Activated CD4-positive, alpha-beta T cell treated with anti-CD3 and anti-CD28 coated beads, Interleukin-2, amount 10 ng/mL, durations not matched to agents 24 days and 14 days (primary cell): Measurements from ENCODE around the gene ARL4D. TPM values are rescaled to one million over a fixed set of nuclear protein-coding genes. Genes with fewer than 3 reads are reported as not detected.
"Not testable (repeated sequence)": the region's sequence is repeated elsewhere in the genome, so short reads cannot be mapped to it uniquely, and the experiment has no call there.

Experiments
- DNase-seq: peaks from one replicate; pipeline ENCODE4 v3.0.0; 2022
- H3K27ac Mint-ChIP-seq: one replicate; pipeline ENCODE4 v1.8.0; 2022; ENCODE audit warnings: mild to moderate bottlenecking, mixed read lengths
- H3K27me3 Mint-ChIP-seq: one replicate; pipeline ENCODE4 v1.8.0; 2022; ENCODE audit warnings: mixed read lengths
- H3K36me3 Mint-ChIP-seq: one replicate; pipeline ENCODE4 v1.8.0; 2022; ENCODE audit warnings: low read depth, mild to moderate bottlenecking, mixed read lengths
- H3K4me1 Mint-ChIP-seq: one replicate; pipeline ENCODE4 v1.8.0; 2021; ENCODE audit warnings: mixed read lengths
- H3K4me3 Mint-ChIP-seq: one replicate; pipeline ENCODE4 v1.8.0; 2022; ENCODE audit warnings: mild to moderate bottlenecking, moderate library complexity, mixed read lengths
- H3K9me3 Mint-ChIP-seq: one replicate; pipeline ENCODE4 v1.8.0; 2021; ENCODE audit warnings: mixed read lengths
- intact Hi-C: fragments of 100-400 bp; cut with micrococcal nuclease; formaldehyde crosslinking; loops from one replicate; pipeline ENCODE4 v1.15.1; 2023
- total RNA-seq: library from RNA; stranded (reverse); gene quantifications from 2 replicates; pipeline ENCODE4 v1.2.3, GENCODE V29; 2022

The ARL4D gene
- total RNA-seq, 1 donor from 2014 or later = 3.3 TPM

DNA sequence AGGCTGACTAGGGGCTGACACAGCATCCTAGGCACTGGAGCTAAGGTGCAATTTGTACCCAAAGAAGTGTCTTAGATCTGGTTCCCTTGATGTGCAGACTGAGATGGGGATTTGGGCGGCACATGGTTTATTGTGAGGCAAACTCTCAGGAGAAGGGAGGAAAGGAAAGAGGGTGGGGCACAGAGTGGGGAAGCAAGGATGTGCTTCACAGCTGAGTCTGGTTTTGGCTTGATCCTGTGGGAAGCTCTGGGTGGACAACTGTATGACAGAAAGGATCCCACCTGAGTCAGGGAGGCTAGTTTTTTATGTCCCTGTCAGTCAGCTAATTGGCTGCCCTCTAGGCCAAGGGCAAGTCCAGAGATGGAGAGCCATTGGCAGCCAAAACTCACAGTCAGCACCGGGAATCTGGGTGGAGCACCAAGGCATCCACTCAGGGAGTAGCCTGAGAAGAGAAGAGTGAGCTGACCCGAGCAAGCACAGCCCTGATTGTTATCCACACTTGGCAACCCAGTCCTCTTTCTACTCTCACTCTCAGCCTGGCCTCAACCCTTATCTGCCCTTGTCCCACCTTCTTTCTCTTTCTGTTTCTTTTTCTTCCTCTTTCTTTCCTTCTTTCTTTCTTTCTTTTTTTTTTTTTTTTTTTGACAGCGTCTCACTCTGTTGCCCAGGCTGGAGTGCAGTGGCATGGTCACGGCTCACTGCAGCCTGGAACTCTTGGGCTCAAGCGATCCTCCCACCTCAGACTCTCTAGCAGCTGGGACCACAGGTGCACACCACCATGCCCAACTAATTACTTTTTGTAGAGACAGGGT lies 12.0 kb downstream of the ARL4D start:
- DNase-seq = no peak
- H3K4me1 Mint-ChIP-seq = peaks cover 2% of the 10 kb centered on the region
- intact Hi-C loops = no loop called here
- H3K9me3 Mint-ChIP-seq = no peaks in the 10 kb centered on the region
- no peaks in the 10 kb centered on the region for H3K36me3 Mint-ChIP-seq
- H3K27me3 Mint-ChIP-seq = peaks cover 13% of the 10 kb centered on the region
- H3K27ac Mint-ChIP-seq = no peak overlapping the region
- no peak overlapping the region for H3K4me3 Mint-ChIP-seq

GRCh38 chr17:43411369-43411677 lies 12.5 kb downstream of the ARL4D start:
- no peaks in the 10 kb centered on the region for H3K36me3 Mint-ChIP-seq
- peaks cover 2% of the 10 kb centered on the region for H3K4me1 Mint-ChIP-seq
- DNase-seq = no peak
- peaks cover 11% of the 10 kb centered on the region for H3K27me3 Mint-ChIP-seq
- no peak overlapping the region for H3K27ac Mint-ChIP-seq
- H3K4me3 Mint-ChIP-seq = no peak overlapping the region
- no peaks in the 10 kb centered on the region for H3K9me3 Mint-ChIP-seq
- intact Hi-C loops = no loop called here

DNA sequence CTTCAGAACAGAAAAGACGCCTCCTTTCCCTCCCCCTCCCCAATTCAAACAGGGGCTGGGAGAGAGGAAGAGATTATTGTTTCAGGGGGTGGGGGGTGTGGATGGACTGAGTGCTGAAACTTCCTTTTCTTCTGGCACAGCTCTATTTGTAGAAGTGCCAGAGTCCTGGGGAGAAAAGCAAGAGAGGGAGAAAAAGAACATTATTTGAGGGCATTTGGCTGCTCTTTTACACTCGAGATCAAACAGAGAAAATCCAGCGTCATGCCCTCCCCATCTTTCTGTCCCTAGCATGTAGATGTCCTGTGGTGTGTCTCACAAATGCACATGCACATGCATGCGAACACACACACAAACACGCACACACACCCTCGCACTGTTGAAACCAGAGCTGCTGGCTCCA lies 13.0 kb downstream of the ARL4D start:
- Mint-ChIP-seq H3K27ac (no peak overlapping the region), H3K4me3 (no peak overlapping the region), H3K27me3 (peaks cover 15% of the 10 kb centered on the region), H3K4me1 (peaks cover 2% of the 10 kb centered on the region), H3K9me3 (no peaks in the 10 kb centered on the region), H3K36me3 (no peaks in the 10 kb centered on the region)
- no peak for DNase-seq
- intact Hi-C loops = no loop called here

DNA sequence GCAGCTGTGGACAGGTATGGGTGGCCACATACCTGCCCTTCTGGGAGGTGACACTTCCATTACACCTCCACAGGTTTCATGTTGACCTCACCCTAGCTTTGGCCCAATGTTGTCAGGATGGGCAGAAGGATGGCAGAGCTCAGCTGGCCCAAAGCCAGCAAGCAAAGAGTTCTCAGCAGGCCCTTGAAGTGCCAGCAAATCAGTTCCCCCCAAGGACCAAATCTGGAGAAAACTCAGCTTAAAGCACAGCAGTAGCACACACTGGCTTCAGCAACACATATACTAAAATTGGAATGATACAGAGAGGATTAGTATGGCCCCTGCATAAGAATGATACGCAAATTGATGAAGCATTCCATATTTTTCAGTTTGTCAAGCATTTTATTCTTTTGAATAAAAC lies 13.4 kb downstream of the ARL4D start:
- no peak overlapping the region for H3K4me3 Mint-ChIP-seq
- no peak for DNase-seq
- H3K27ac Mint-ChIP-seq = no peak overlapping the region
- intact Hi-C loops = no loop called here
- H3K9me3 Mint-ChIP-seq = no peaks in the 10 kb centered on the region
- H3K27me3 Mint-ChIP-seq = peaks cover 19% of the 10 kb centered on the region
- H3K36me3 Mint-ChIP-seq = no peaks in the 10 kb centered on the region
- H3K4me1 Mint-ChIP-seq = peaks cover 2% of the 10 kb centered on the region

DNA sequence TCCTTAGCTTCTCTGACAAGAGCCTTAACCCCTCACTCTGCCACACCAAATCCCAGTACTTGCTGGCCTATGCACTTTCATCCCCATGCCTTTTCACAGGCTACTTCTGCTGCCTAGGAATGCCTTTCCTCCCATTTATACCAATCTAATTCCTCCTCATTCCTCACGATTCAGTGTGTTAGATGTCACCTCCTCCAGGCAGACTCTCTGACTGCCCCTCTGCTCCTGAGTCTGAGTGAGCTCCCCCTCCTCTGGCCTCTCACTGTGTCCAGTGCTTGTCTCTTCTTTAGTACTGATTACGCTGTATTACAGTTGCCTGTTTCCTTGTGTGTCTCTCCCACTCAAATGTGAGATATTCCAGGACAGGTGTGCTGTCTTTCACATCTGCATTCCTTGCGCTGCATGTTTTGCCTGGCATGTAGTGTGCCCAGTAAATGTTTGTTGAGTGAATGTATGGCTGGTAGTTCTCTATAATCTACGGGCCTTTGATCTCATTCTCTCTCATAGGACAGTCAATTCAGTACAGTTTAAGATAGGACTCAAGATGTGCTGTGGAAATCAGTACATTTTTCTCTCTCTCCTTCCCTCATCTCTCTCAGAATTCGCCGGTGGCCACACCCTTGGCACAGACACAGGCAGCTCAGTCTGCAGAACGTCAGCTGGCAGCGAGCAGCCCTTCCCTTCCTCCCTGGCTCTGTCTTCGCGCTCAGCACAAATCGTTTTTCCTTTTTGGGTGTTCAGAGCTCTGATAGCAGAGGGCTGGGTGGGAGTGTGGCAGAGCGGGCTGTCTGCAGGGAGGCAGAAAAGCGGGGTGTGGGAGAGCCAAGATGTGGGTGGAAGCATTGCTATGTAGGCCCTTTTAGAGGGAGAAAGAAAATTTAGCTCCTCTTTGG lies 18.5 kb downstream of the ARL4D start:
- Mint-ChIP-seq H3K9me3 (no peaks in the 10 kb centered on the region), H3K27me3 (peaks cover 17% of the 10 kb centered on the region), H3K4me3 (no peak overlapping the region), H3K36me3 (no peaks in the 10 kb centered on the region), H3K4me1 (no peaks in the 10 kb centered on the region), H3K27ac (no peak overlapping the region)
- intact Hi-C loops = no loop called here
- no peak for DNase-seq

DNA sequence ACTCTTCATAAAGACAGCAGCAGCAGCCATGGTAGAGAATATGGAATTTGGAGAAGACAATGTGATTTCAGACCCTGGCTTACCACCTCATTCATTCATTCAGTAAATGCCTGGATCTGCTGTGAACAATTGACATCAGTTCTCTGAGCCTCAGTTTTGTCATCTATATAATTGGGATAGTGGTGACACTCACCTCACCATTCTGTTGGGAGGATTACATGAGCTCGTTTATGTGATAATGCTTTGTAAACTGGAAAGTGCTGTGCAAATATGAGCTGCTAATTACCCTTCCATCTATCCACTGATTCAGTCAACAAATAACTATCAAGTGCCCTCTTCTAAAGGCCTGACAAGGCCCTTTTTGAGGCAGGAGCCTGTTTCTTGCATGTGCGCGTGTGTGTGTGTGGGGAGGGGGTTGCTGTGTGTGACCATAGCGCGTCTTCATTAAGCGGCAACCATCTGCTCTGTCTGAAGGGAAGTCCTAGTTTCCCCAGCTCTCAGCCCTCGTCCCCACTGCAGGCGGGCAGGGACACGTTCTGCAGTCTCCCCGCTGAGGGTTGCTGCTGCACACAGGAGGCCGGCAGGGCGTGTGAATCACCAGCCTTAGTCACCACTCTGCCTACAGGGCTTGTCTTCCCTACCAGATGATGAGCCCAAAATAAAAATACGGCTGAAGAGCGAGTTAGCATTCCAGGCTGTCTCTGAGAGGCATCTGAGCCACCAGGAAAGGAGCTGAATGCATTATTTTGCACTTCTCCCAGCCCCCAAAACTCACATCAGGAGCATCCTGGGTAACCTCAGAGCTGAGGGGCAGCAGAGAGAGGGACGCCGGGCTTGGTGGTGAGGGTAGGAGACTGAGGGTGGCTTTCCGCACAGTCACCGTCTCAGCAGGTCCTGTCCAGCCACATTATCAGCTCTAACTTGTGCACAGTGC lies 19.9 kb downstream of the ARL4D start:
- no peak overlapping the region for H3K4me3 Mint-ChIP-seq
- no peaks in the 10 kb centered on the region for H3K4me1 Mint-ChIP-seq
- no peak for DNase-seq
- intact Hi-C loops = no loop called here
- no peaks in the 10 kb centered on the region for H3K9me3 Mint-ChIP-seq
- H3K27ac Mint-ChIP-seq = no peak overlapping the region
- H3K36me3 Mint-ChIP-seq = no peaks in the 10 kb centered on the region
- H3K27me3 Mint-ChIP-seq = peaks cover 18% of the 10 kb centered on the region

DNA sequence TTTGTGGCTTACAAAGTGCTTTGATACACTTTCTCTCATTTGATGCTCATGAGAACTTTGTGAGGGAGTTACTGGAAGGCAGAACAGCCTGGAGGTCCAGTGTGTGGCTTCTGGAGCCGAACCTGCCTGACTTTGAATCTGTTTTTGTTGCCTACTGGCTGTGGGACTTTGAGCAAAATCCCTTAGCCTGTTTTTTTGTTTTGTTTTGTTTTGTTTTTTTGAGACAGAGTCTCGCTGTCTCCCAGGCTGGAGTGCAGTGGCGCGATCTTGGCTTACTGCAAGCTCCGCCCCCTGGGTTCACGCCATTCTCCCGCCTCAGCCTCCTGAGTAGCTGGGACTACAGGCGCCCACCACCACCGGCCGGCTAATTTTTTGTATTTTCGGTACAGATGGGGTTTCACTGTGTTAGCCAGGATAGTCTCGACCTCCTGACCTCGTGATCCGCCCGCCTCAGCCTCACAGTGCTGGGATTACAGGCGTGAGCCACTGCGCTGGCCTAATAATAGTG lies 20.6 kb downstream of the ARL4D start:
- intact Hi-C loops, H3K27ac Mint-ChIP-seq: not testable (repeated sequence)
- H3K27me3 Mint-ChIP-seq = peaks cover 18% of the 10 kb centered on the region

DNA sequence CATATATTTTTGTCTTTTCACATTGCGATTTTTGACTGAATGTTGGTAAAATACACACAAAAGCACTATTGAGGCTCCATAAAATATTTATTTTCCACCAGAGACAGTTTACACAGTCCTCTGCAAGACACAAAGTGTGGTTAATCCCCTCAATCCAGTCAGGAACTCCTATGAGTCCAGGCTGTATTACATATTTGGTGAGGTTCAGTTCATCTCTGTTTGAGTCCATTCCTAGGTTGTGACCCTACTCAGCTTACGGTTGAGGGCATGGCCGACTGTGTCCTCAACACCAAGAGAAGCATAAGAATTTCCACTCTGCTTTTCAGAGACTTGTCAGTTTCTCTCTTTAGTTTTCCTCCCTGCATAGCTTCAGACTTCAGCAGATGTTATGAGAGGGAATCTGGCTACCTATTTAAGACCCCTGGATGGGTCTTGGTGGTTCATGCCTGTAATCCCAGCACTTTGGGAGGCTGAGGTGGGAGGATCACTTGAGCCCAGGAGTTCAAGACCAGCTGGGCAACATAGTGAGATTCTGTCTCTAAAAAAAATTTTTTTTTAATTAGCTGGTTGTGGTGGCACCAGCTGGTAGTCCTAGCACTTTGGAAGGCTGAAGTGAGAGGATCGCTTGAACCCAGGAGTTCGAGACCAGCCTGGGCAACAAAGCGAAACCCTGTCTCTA lies 25.1 kb downstream of the ARL4D start:
- H3K9me3 Mint-ChIP-seq = no peaks in the 10 kb centered on the region
- H3K36me3 Mint-ChIP-seq = no peaks in the 10 kb centered on the region
- no peak overlapping the region for H3K27ac Mint-ChIP-seq
- DNase-seq = no peak
- no peak overlapping the region for H3K4me3 Mint-ChIP-seq
- peaks cover 7% of the 10 kb centered on the region for H3K27me3 Mint-ChIP-seq
- intact Hi-C loops = no loop called here
- H3K4me1 Mint-ChIP-seq = no peaks in the 10 kb centered on the region

More for the DNA sequence above, 20.6 kb downstream of the ARL4D start:
- not testable (repeated sequence) for H3K36me3 Mint-ChIP-seq, H3K4me3 Mint-ChIP-seq, DNase-seq, H3K4me1 Mint-ChIP-seq, H3K9me3 Mint-ChIP-seq

DNA sequence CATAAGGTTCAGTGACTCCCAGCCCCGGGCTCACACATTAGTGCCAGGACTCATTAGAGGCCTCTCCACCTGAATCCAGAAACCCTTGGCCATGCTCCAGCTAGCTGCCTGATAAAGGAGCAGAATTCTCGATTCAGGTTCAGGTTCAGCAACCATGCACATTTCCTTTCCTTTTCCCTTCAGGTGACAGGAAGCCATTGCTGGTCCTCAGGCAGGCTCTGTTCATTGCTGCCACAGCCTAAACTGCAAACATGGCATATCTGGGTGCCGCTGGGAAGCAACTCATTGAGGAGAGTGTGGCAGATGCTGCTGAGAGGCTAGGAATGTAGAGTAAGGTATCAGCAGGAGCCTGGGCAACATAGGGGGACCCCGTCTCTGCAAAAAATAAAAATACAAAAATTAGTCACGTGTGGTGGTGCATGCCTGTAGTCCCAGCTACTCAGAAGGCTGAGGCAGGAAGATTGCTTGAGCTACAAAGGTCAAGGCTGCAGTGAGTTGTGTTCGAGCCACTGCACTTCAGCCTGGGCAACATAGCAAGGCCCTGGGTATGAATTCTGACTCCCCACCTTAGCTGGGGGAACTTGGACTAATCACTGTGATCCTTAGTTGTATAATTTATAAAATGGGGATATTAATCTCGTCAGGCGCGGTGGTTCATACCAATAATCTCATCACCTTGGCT lies 28.7 kb downstream of the ARL4D start:
- peaks cover 16% of the 10 kb centered on the region for H3K27me3 Mint-ChIP-seq
- intact Hi-C loops = no loop called here
- no peak overlapping the region for H3K4me3 Mint-ChIP-seq
- H3K36me3 Mint-ChIP-seq = no peaks in the 10 kb centered on the region
- peaks cover 2% of the 10 kb centered on the region for H3K4me1 Mint-ChIP-seq
- DNase-seq = no peak
- H3K9me3 Mint-ChIP-seq = no peaks in the 10 kb centered on the region
- H3K27ac Mint-ChIP-seq = no peak overlapping the region

DNA sequence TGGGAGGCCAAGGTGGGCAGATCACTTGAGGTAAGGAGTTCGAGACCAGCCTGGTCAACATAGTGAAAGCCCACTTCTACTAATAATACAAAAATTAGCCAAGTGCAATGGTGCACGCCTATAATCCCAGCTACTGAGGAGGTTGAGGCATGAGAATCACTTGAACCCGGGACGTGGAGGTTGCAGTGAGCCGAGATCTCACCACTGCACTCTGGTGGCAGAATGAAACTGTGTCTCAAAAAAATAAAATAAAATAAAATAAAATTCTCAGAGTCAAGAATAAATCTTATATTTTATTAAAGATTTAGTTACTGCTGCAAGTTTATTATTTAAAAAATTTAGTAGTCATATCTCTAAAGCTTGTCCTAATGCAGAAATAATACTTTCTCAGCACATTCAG lies 29.7 kb downstream of the ARL4D start:
- Mint-ChIP-seq H3K4me3 (no peak overlapping the region), H3K27ac (no peak overlapping the region), H3K4me1 (peaks cover 2% of the 10 kb centered on the region), H3K36me3 (no peaks in the 10 kb centered on the region), H3K9me3 (no peaks in the 10 kb centered on the region), H3K27me3 (peaks cover 14% of the 10 kb centered on the region)
- DNase-seq = no peak
- intact Hi-C loops = no loop called here

DNA sequence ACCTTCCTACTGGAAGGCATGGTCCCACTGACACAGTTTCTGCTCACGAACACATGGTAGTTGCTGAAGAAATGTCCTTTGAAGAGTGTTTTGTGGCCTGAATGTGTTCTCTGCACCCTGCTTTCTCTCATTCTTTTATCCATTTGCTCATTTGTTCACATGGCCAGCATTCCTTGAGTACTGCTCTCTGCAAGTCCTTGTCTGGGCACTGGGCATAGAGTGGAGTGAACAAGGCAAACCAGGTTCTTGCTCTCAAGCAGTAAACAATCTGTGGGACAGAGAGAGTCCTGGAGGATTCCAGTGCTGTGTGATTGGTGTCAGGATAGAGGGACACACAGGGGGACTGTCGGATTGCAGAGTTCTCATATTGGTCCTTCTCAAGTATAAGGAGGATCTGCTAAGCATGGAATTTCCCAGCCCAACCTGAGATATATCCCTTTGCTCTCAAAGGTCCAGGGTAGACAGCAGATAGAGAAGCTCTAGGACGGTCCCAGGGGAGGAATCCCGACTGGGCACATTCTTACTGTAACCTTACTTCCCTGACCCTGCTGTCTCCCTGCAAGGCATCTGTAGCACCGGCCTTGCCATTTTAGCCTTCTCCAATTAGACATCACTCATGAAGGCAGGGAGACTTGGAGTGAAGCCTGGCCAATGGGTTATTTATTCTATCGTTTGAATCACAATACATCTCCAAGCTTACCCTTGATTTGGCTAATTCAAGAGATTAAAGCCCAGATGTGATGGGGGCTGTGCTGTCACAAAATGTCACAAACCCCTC lies 32.3 kb downstream of the ARL4D start:
- Mint-ChIP-seq H3K27ac (no peak overlapping the region), H3K27me3 (peaks cover 25% of the 10 kb centered on the region), H3K4me3 (no peak overlapping the region), H3K9me3 (no peaks in the 10 kb centered on the region), H3K36me3 (no peaks in the 10 kb centered on the region), H3K4me1 (peaks cover 2% of the 10 kb centered on the region)
- intact Hi-C loops = no loop called here
- no peak for DNase-seq
